ENCODE measurements around the gene CD209.

DNA sequence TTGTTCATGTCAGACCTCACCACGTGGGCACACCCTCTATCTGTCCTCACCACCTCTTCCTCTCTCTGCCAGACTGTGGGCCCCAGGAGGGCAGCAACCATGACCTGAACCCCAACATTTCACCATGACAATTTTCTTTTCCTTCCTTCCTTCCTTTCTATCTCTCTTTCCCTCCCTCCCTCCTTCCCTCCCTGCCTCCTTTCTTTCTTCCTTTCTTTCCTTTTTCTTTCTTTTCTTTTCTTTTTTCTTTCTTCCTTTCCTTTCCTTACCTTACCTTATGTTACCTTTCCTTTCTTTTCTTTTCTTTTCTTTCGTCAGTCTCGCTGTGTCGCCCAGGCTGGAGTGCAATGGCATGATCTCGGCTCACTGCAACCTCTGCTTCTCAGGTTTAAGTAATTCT lies 36.7 kb downstream of the CD209 start:
- TF ChIP-seq, protein P1, sequence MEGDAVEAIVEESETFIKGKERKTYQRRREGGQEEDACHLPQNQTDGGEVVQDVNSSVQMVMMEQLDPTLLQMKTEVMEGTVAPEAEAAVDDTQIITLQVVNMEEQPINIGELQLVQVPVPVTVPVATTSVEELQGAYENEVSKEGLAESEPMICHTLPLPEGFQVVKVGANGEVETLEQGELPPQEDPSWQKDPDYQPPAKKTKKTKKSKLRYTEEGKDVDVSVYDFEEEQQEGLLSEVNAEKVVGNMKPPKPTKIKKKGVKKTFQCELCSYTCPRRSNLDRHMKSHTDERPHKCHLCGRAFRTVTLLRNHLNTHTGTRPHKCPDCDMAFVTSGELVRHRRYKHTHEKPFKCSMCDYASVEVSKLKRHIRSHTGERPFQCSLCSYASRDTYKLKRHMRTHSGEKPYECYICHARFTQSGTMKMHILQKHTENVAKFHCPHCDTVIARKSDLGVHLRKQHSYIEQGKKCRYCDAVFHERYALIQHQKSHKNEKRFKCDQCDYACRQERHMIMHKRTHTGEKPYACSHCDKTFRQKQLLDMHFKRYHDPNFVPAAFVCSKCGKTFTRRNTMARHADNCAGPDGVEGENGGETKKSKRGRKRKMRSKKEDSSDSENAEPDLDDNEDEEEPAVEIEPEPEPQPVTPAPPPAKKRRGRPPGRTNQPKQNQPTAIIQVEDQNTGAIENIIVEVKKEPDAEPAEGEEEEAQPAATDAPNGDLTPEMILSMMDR (IDR thresholded peaks at IDR 0.05): no peak
- TF ChIP-seq EZH2 (IDR thresholded peaks at IDR 0.05) (no peak), EZH2phosphoT487 (IDR thresholded peaks at IDR 0.05) (no peak)

Data from neural progenitor cell (in vitro differentiated cells).